Measurements from ENCODE around the gene RIMBP2.

Gene RIMBP2

GRCh38 chr12:130524759-130525158 lies 191.3 kb downstream of the RIMBP2 start:
- DNase-seq = no peak

- DNase-seq = no peak
Measured at GRCh38 chr12:130523863-130524614, 192.1 kb downstream of the RIMBP2 start.

- DNase-seq = no peak
Measured at GRCh38 chr12:130523208-130523607, 192.9 kb downstream of the RIMBP2 start.

- DNase-seq = no peak
Measured at GRCh38 chr12:130522244-130522834, 193.8 kb downstream of the RIMBP2 start.

GRCh38 chr12:130521375-130522124 lies 194.5 kb downstream of the RIMBP2 start:
- DNase-seq = no peak

- no peak for DNase-seq
Measured at GRCh38 chr12:130520784-130521183, 195.3 kb downstream of the RIMBP2 start.

- DNase-seq = no peak
Measured at GRCh38 chr12:130517588-130517987, 198.5 kb downstream of the RIMBP2 start.

- no peak for DNase-seq
Measured at GRCh38 chr12:130514149-130514551, 201.9 kb downstream of the RIMBP2 start.

- DNase-seq = no peak
Measured at GRCh38 chr12:130513556-130513955, 202.5 kb downstream of the RIMBP2 start.

- DNase-seq = no peak
Measured at GRCh38 chr12:130511285-130511684, 204.8 kb downstream of the RIMBP2 start.

GRCh38 chr12:130509454-130509853 lies 206.6 kb downstream of the RIMBP2 start:
- DNase-seq = no peak

- no peak for DNase-seq
Measured at GRCh38 chr12:130508847-130509246, 207.3 kb downstream of the RIMBP2 start.

- no peak for DNase-seq
Measured at GRCh38 chr12:130508318-130508717, 207.8 kb downstream of the RIMBP2 start.

- no peak for DNase-seq
Measured at GRCh38 chr12:130506844-130507243, 209.3 kb downstream of the RIMBP2 start.

- no peak for DNase-seq
Measured at GRCh38 chr12:130504840-130505175, 211.3 kb downstream of the RIMBP2 start.

GRCh38 chr12:130504110-130504839 lies 211.8 kb downstream of the RIMBP2 start:
- no peak for DNase-seq

GRCh38 chr12:130501821-130502220 lies 214.3 kb downstream of the RIMBP2 start:
- no peak for DNase-seq

- DNase-seq = no peak
Measured at GRCh38 chr12:130500835-130501330, 215.2 kb downstream of the RIMBP2 start.

- DNase-seq = no peak
Measured at GRCh38 chr12:130499474-130499873, 216.6 kb downstream of the RIMBP2 start.

- DNase-seq = no peak
Measured at GRCh38 chr12:130498589-130499385, 217.3 kb downstream of the RIMBP2 start.

- DNase-seq = no peak
Measured at GRCh38 chr12:130497991-130498390, 218.1 kb downstream of the RIMBP2 start.

GRCh38 chr12:130497321-130497720 lies 218.8 kb downstream of the RIMBP2 start:
- DNase-seq = no peak

Data from OCI-M1 (cell line).